GM19240 (cell line): ENCODE data around the gene OMG.
"Not testable (repeated sequence)": the region's sequence is repeated elsewhere in the genome, so short reads cannot be mapped to it uniquely, and the experiment has no call there.

Source experiments
- DNase-seq: peaks from one replicate; pipeline ENCODE4 v3.0.0; 2011; ENCODE audit warnings: low spot score; ENCODE audit not compliant: insufficient read length

OMG gene, protein sequence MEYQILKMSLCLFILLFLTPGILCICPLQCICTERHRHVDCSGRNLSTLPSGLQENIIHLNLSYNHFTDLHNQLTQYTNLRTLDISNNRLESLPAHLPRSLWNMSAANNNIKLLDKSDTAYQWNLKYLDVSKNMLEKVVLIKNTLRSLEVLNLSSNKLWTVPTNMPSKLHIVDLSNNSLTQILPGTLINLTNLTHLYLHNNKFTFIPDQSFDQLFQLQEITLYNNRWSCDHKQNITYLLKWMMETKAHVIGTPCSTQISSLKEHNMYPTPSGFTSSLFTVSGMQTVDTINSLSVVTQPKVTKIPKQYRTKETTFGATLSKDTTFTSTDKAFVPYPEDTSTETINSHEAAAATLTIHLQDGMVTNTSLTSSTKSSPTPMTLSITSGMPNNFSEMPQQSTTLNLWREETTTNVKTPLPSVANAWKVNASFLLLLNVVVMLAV

DNA sequence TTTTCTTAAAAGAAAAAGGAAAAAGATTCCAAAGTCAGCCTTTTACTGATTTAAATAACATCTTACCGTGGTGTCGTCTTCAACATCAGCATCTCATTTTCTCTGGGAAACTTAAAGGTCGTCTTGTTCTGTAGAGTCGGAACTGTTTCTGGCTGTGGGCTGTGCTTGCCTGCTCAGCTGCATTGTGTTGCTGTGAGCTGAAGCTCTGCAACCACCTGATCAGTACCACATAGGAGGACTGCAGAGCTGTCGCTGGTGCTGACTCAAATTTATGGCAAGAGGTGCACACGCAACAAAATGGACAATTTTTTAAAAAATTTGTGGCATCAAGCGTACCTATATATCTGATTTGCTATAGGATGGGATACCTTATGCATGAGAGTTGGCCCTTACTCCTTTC is at the start of gene OMG:
Gene OMG, minus strand, starts transcription at position 150 of the 400 bp plus-strand sequence. CDS start 908 bp downstream, outside the sequence.
- DNase-seq, result no peak

DNA sequence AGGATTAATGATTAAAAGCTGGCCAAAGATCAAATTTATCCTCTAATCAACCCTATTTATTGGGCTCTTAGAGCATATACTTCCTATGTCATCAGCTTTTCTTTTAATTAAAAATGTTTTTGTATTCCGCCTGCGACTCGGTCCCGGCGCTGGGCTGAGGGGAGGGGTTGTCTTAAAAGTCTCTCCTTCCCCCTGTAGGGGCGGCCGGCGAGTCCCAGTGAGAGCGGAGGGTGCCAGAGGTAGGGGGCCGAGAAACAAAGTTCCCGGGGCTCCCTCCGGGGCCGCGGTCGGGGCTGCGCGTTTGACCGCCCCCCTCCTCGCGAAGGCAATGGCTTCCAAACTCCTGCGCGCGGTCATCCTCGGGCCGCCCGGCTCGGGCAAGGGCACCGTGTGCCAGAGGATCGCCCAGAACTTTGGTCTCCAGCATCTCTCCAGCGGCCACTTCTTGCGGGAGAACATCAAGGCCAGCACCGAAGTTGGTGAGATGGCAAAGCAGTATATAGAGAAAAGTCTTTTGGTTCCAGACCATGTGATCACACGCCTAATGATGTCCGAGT is 48.2 kb upstream of the OMG start:
- DNase-seq, result not testable (repeated sequence)

DNA sequence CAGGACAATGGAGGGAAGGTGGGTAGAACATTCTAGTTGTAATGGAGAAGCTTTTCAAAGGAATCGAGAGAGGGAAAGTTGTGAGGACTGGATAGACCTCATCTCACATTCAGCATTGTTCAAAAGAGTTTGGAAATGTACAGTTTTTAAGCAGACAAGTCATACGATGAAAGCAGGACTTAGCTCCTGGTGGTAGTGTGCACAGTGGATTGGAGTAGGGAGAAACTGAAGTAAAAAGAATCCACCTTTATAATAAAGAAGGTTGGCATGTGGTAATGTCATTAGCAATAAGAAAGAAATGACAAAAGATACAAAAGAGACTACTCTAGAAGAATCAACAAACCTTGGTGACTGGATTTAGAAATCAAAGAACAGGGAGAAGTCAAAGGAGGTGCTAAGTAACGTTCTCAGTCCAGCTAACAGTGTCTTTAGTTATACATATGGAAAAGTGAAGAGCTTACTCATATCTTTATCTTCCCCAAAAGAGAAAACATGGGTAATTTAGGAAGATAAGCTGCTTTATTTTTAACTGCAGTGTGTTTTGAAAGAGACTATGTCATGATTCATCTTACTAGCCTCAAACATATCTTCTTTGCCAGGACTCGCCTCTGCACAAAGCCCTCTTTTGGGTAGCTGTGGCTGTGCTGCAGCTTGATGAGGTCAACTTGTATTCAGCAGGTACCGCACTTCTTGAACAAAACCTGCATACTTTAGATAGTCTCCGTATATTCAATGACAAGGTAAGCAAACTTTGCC is 43.0 kb upstream of the OMG start:
- no peak for DNase-seq

DNA sequence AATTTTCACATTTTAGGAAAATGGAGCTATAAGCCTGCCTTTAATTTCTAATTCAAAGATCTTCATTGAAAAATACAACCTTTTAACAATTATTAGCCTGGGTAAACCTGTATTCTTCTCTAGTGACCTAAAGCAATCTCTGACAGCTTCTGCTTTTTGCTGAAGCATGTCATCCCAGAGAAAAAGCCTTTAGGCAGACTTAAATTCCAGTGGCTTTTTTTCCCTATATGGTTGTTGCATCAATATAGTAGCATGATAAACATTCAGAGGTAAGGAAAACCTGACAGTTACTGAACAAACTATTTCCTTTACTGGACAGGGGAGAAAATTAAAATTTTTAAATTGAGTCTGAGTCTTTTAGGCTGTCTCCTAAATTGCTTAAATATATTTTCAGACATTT is 32.2 kb upstream of the OMG start:
- no peak for DNase-seq

DNA sequence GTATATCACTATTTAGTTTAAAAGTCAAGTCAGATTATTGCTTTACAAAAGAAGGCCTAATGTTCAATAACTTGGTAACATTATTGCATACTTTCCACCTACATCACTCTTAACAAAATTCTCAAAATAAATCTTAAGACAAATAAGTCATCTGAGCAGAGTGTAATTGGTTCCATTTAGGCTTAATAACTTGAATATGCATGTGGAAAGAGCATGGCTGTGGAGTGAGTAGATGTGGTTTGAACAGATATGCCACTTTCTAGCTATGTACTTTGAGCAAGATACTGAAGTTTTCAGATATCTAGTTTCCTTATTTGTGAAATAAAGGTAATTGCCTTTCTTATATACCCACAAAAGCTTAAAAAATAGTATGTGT is 31.1 kb upstream of the OMG start:
- no peak for DNase-seq

DNA sequence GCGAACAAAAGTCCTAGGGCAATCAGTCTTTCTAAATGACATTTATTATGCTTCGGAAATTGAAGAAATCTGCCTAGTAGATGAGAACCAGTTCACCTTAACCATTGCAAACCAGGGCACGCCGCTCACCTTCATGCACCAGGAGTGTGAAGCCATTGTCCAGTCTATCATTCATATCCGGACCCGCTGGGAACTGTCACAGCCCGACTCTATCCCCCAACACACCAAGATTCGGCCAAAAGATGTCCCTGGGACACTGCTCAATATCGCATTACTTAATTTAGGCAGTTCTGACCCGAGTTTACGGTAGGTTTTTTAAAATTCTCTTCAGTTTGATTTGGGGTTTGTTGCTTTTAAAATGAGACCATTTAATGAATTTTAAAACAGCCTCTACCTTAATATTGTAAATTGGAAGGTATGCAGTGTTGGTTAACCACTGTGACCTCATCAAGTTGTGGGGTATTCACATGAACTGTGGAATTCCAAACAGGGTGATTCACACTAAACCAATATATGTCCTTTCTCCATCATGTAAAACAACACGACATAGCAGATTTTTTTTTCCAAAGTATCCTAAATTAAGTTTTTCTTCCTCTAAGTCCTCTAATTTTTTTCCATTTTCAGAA is 30.6 kb upstream of the OMG start:
- DNase-seq, result no peak

DNA sequence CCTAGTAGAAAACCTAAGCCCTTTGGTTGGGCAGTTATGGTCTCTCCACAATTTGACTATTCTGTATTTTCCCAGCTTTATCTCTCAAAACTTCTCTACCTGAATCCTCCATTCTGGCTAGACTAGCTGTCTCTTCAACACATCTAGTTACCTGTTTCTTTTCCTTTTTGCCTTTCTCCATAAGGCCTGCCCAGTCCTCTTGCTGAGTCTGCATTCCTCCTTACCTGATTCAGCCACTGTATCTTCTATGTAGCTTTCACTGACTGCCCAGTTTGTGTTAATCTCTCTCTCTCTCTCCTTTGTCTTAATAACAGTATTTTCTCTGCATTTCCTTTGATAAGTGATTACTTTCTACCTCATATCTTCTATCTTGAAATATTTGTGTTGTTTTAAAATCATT is 26.5 kb upstream of the OMG start:
- DNase-seq, result no peak

DNA sequence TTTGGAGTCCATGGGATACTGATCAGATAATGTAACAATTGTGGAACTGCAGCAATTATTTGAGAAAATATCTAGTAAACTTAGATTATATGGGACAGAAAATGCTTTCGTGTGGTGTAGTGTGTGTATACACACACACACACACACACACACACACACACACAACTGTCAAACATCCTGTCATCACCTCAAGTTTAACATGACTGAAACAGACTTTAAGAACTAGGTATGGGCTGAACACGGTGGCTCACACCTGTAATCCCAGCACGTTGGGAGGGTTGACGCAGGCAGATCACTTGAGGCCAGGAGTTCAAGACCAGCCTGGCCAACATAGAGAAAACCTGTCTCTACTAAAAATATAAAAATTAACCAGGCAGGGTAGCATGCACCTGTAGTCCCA is 24.9 kb upstream of the OMG start:
- no peak for DNase-seq

DNA sequence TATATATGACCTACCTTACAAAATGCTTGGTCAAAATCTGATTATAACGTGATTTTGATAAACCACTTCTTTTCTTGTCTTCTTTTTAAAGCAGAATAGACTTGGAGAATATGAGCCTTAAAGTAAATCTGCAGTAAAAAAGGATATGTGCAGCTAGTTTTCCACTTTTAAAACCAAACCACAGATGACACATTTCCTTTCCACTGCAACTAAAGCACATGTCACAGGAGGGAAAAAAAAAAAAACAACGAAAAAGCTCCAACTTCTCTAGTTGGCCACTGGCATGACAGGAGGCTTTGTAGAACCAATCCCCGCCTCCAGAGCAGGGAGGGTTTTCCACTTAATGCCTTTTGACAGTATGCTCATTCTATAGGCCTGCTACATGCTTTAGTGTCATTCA is 24.4 kb upstream of the OMG start, which contains the start of gene EVI2A:
Gene EVI2A, minus strand, starts transcription at position 142 of the 400 bp plus-strand sequence. CDS start 2,609 bp downstream, outside the sequence.
- peak; percentile 33 for DNase-seq

DNA sequence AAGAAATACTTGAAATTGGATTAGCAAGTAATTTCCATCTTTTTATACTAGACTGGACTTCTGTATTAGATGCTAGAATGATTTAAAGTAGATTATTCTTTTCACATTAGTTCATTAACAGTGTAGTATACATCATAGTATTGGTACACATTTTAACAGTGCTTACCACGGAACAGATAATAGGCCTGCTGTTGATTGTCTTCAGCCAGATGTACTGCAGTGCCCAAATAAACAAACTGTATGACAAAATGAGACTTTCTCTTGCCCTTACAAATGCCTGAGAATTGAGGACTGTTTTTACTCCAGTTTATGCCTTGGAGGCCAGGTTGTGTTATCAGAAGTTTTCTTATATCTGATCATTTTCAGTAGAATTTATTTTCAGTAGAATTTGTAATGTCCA is 23.8 kb upstream of the OMG start:
- DNase-seq, result no peak

DNA sequence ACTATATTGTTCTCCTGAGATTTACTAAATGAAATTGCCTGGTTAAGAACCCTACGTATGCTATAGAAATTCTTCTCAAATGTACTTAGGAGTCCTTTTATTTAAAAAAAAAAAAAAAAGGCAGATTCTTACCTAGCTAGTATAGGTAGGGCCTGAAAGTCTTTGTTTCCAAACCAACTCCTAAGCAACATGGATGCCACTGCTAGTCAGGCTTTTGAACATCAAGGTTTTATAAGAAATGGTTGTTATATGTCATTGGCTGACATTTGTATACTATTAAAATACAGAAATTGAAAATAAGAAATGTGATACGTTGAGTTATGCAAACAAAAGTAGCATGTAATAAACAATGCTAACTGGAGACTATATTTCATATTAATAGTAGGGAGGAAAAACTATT is 23.2 kb upstream of the OMG start:
- no peak for DNase-seq

DNA sequence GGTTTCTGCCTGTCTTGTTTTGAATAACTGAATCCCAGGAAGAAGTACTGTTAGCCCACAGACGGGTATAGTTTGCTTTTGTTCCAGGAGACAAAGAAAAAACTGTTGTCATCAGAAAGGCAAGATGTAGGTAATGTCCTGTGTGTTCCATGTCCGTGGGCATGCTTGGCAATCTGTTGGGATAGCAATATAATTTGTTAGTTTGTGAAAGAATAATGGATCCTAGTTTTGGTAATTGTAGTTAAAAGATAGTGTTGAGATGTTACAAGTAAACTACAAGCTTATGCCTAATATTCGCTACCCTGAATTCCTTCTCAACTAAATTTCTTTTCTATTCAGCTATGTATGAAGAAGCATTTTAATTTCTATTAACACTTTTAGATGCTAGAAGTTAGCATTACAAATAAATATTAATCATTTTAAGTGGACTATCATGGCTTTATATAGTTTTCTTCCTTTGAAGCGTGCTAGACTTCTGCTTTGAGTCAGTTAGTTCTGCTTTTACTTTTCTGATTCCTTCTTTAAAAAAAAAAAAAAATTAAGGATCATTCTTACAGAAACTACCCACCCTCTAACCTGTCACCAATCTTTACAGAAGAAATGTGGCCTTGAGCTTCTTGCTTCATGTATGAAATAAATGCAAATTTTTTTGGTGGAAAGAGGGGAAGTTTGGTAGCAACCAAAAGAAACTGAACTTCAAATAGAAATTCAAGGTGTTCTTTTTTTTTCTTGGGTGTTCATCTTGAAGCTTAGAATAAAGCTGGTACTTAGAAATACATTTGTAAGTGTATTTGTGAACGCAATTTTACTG is 22.0 kb upstream of the OMG start:
- no peak for DNase-seq

DNA sequence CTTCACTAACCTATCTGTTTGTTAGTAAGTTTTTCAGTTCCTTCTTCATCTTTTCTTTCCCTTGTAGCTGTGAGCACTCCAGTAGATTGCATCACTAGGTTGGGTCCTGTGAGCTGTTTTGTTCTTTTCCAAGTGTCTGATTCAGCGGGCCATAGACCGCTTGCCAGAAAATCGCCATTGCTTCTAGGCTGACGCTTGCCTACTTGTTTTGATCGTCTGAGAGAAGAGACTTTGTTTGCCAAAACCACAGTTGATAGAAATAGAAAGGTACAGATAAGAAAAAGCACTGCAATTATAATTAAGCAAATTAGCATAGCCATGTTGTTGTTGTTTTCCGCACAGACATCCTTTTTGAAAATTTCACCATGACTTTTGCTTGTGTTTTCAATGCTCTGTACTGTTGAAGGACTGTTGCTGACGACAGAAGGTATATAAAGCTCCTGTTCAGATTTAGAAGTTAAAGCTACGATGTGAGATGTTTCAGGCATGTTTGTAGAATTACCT is 21.3 kb upstream of the OMG start:
- no peak for DNase-seq

DNA sequence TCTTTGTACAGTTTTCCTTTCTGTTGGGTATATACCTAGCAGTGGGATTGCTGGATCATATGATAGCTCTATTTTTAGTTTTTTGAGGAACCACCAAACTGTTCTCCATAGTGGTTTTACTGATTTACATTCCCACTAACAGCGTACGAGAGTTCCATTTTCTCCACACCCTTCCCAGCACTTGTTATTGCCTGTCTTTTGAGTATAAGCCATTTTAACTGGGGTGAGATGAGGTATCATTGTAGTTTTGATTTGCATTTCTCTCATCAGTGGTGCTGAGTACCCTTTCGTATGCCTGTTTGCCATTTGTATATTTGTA is 17.7 kb upstream of the OMG start:
- no peak for DNase-seq

DNA sequence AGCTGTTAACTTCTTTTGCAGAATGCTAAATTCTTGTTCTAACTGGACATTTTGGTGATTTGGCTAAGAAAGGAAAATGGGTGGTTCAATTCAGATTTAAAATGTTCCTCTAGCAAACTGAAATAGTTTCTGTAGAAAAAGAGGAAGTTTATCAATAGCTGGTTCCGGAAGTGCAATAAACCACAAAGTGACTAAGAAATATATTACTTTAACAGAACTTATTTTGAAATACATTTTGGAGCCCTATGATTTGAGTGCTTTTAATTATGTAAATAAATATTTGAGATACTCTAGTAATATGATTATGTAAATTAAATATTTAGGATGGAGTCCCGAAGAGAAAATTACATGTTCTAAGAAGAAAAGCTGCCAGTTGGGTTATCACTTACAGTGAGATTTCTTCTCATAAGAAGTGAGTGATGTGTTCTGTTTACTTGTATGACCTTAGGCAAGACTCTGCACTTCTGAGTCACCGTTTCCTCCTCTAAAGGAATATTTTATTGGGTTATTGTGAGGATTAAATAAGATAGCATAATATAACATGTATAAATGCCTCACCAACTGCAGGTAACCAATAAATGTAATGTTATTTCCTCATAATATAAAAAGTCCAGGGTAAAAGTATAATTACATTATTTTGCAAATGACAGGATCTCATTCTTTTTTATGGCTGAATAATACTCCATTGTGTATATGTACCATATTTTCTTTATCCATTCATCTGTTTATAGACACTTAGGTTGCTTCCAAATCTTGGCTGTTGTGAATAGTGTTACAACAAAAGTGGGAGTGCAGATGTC is 17.1 kb upstream of the OMG start, which contains the start of gene EVI2B:
Gene EVI2B, minus strand, starts transcription at position 73 of the 800 bp plus-strand sequence. CDS start 8,445 bp downstream, outside the sequence.
- no peak for DNase-seq

DNA sequence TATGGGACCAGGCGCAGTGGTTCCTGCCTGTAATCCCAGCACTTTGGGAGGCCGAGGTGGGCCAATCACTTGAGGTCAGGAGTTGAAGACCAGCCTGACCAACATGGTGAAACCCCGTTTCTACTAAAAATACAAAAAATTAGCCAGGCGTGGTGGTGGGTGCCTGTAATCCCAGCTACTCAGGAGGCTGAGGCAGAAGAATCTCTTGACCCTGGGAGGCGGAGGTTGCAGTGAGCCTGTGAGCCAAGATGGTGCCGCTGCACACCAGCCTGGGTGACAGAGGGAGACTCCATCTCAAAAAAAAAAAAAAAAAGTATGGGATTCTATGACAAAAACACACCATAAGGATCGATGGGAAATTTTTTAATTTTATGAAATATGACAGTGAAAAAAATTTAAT is 15.2 kb upstream of the OMG start:
- not testable (repeated sequence) for DNase-seq

DNA sequence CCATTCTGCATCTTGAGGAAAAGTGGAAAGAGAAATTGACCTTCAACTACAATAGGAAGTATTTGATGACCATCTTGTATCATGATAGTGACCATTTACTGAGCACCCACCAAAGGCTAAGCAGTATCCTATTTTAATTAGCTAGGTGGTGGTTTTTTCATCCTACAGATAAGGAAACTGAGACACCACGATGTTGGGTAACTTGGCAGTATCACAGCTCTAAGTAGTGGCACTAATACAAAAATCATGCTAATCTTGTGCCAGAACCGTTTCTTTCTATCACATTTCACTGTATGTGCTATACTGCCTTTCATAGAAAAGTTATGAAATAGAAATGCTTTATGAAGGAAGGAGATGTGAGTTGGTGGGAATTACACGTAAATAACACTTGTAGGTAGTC is 14.5 kb upstream of the OMG start:
- DNase-seq, result no peak

DNA sequence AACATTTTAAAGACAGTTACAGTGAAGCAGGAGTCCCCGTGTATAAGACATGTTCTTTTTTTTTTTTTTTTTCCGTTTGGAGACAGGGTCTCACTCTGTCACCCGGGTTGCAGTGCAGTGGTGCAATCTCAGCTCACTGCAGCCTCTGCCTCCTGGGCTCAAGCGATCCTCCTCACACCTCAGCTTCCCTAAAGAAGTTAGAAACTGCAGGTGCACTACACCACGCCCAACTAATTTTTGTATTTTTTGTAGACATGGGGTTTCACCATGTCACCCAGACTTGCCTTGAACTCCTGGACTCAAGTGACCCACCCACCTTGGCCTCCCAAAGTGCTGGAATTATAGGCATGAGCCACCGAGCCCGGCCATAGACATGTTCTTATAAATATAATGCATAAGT is 13.8 kb upstream of the OMG start:
- DNase-seq, result no peak

DNA sequence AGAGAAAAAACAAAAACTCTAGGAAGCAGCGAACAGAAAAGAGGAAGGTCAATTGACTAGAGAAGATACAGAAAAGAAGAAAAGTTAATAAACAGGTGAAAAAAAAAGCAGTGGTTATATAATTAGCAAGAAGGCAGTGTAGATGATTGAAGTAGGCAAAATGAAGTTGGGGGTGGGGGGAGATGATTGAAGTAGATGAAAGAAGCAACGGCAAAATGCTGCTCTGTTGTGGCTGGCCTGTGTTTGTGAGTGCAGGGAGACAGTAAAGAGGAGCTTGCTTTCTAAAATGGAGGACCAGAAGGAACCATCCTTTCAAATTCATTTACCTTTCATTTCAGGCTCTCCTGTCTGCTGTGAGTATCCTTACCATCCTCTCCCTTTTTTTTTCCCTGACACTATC is 13.2 kb upstream of the OMG start:
- DNase-seq, result no peak

DNA sequence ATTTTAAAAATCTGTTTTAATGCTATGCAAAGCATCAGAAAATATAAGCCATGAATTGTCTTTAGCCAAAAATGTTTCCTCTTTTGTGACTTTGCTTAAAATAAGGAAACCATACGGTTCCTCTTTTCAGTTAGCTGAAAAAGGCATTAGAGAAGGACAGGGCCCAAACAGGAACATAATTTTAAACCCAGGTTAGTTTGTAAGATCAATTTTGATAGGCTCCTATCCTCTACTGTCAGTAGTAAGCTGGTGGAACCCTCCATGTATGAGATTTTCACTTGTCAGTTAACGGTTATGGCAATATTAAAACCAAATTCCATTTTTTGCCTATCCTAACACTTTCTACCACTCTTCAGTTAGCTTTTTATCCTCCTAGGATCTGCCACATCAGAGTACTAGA is 12.5 kb upstream of the OMG start:
- no peak for DNase-seq
